ENCODE measurements around the gene AKAP11. TPM values are rescaled to one million over a fixed set of nuclear protein-coding genes. Genes with fewer than 3 reads are reported as not detected.

Gene AKAP11
- total and polyA plus RNA-seq, 2 of the 13 experiments (the other 11 are each of a cell fraction or from before 2014, with no cell fraction given), result 7.2 to 9.8 TPM

DNA sequence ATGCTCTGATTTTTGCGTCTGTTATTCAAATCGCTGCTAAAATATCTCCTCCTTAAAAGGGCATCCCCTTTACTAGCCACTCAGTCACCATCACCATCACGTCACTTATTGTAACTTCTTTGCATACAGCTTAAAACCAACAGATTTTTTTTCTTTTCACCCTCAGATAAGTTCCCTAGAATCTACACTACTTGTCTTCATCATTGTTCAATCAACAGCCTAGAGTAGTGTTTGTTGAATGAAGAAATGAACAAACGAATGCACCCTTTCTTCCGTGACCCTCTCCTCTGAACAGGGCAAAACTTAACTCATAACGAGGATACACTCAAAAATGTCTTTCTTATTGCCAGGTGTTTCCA lies 1.1 kb upstream of the AKAP11 start (continued):
- no peak for TF ChIP-seq CHD2 (IDR thresholded peaks at IDR 0.05; ENCODE audit: low read depth, low read length)
- TF ChIP-seq ZSCAN29 (CRISPR knock-in tag; conservative IDR thresholded peaks at IDR 0.05), result no peak
- no peak for TF ChIP-seq HNRNPK (IDR thresholded peaks at IDR 0.05; ENCODE audit: low read depth, low read length, poor library complexity, severe bottlenecking)
- no peak for TF ChIP-seq TARDBP (CRISPR knock-in tag; IDR thresholded peaks at IDR 0.05)
- TF ChIP-seq, protein P1, sequence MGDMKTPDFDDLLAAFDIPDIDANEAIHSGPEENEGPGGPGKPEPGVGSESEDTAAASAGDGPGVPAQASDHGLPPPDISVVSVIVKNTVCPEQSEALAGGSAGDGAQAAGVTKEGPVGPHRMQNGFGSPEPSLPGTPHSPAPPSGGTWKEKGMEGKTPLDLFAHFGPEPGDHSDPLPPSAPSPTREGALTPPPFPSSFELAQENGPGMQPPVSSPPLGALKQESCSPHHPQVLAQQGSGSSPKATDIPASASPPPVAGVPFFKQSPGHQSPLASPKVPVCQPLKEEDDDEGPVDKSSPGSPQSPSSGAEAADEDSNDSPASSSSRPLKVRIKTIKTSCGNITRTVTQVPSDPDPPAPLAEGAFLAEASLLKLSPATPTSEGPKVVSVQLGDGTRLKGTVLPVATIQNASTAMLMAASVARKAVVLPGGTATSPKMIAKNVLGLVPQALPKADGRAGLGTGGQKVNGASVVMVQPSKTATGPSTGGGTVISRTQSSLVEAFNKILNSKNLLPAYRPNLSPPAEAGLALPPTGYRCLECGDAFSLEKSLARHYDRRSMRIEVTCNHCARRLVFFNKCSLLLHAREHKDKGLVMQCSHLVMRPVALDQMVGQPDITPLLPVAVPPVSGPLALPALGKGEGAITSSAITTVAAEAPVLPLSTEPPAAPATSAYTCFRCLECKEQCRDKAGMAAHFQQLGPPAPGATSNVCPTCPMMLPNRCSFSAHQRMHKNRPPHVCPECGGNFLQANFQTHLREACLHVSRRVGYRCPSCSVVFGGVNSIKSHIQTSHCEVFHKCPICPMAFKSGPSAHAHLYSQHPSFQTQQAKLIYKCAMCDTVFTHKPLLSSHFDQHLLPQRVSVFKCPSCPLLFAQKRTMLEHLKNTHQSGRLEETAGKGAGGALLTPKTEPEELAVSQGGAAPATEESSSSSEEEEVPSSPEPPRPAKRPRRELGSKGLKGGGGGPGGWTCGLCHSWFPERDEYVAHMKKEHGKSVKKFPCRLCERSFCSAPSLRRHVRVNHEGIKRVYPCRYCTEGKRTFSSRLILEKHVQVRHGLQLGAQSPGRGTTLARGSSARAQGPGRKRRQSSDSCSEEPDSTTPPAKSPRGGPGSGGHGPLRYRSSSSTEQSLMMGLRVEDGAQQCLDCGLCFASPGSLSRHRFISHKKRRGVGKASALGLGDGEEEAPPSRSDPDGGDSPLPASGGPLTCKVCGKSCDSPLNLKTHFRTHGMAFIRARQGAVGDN (CRISPR knock-in tag; IDR thresholded peaks at IDR 0.05), result no peak

DNA sequence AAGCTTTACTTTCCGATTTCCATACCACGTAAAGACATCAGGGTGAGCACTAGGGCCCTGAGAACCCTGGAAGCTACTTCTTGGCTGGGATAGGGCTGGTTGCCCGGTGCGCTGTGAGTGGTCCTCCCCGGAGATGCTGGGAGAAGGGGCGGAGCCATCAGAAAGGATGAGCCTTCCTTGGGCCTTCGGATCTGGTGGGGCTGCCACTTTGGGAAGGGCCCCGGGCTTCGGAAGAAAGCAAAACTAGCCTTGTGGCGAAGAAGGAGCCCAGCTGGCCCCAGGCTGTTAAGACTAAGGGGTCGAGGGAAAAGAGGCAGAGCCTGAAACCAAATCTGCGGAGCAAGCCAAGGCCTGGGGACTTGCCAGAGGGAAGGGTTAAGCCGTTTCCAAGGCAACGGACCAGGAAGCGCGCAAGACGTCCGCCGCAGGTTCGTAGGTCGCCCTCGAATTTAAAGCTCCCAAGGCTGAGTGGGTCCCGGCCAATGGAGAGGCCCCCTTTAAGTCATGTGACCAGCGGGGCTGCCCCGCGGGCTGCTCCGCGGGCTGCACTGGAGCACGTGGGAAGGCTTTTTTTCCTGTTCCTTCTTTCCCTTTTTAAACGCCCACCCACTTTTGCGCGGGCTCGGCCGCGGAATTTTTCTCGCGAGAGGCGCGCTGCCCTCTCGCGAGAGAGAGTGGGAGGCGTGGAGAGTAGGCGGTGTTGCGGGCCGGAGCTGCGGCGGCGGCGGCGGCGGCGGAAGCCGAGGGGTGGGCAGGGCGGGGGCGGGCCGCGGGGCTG lies 426 bp upstream of the AKAP11 start:
- POLR2A ChIA-PET, result interaction anchor here (1.4 kb wide), 1 partner anchor 12 kb away, joined by 4 read pairs; no protein-coding TSS in a partner anchor
- no peaks in the 10 kb centered on the region for H3K36me3 ChIP-seq (replicated peaks in 1 of 2; ENCODE audit: control insufficient read depth in 1 of 2, insufficient read depth in 2 of 2, low read length in 2 of 2)
- peak; percentile 87 for DNase-seq (ENCODE audit: low spot score)
- H3K4me3 ChIP-seq (replicated peaks in 1 of 3; ENCODE audit: insufficient read depth in 1 of 3, low read depth in 2 of 3, low read length in 3 of 3), result peak overlapping the region; percentile 44 to 91 (median 82); a peak in 5 of 6 replicates
- in situ Hi-C loops (cut with HindIII; ENCODE audit: extremely low pct_ligation_motif_present, low pct_unique_long_range_greater_than_20kb) (no loop called here), intact Hi-C loops (cut with micrococcal nuclease; ENCODE audit: unreplicated experiment) (no loop called here)
- no TSS peak for BruUV-seq (replicated peaks)
- H3K9me3 ChIP-seq (ENCODE audit: low read length), result no peaks in the 10 kb centered on the region
- peak; percentile 44 for FAIRE-seq
- peak overlapping the region; percentile 60 for H3K4me2 ChIP-seq (ENCODE audit: low read depth, low read length)
- no peaks in the 10 kb centered on the region for H4K20me1 ChIP-seq (ENCODE audit: insufficient read depth, low read length)
- peak overlapping the region; percentile 99 for H2AFZ ChIP-seq (ENCODE audit: low read length)
- H3K79me2 ChIP-seq (ENCODE audit: insufficient read depth, low read length), result peaks cover 9% of the 10 kb centered on the region
- H3K4me1 ChIP-seq (ENCODE audit: insufficient read depth, low read length), result peaks cover 27% of the 10 kb centered on the region
- peak overlapping the region; percentile 63 for H3K9ac ChIP-seq (ENCODE audit: insufficient read depth, low read depth, low read length)
- peak overlapping the region; percentile 59 for H3K27ac ChIP-seq (ENCODE audit: extremely low read length, insufficient read depth, low read length)
- ATAC-seq, result peak; percentile 90
- 27% methylated on average over 24 of the region's 57 CpGs for WGBS (ENCODE audit: low lambda C conversion rate)
- CTCF ChIA-PET (ENCODE audit: low intra/inter-chr PET ratio, low total read pairs), result no interaction called here
- H3K27me3 ChIP-seq (ENCODE audit: control insufficient read depth in 1 of 2, insufficient read depth in 2 of 2, low read length in 2 of 2), result no peaks in the 10 kb centered on the region
- no peak for TF ChIP-seq CC2D1A (CRISPR knock-in tag; IDR thresholded peaks at IDR 0.05)
- no peak for TF ChIP-seq HDAC1 (CRISPR knock-in tag; IDR thresholded peaks at IDR 0.05)
- peak; percentile 87 for TF ChIP-seq POGZ (CRISPR knock-in tag; IDR thresholded peaks at IDR 0.05)
- no peak; the same call in 1 of the 2 replicates for TF ChIP-seq PAX8 (CRISPR knock-in tag; IDR thresholded peaks at IDR 0.05; ENCODE audit: borderline replicate concordance)
- peak; percentile 92; the same call in 1 of the 2 replicates for TF ChIP-seq CENPT (CRISPR knock-in tag; IDR thresholded peaks at IDR 0.05; ENCODE audit: low read depth)
- no peak for TF ChIP-seq ZNF282 (IDR thresholded peaks at IDR 0.05; ENCODE audit: partially characterized antibody)
- no peak for TF ChIP-seq ZNF670 (CRISPR knock-in tag; IDR thresholded peaks at IDR 0.05; ENCODE audit: borderline replicate concordance)
- peak; percentile 51; the same call in 1 of the 2 replicates for TF ChIP-seq ARID2 (CRISPR knock-in tag; IDR thresholded peaks at IDR 0.05; ENCODE audit: borderline replicate concordance)
- no peak for TF ChIP-seq RFXAP (CRISPR knock-in tag; IDR thresholded peaks at IDR 0.05; ENCODE audit: borderline replicate concordance)
- TF ChIP-seq, protein P2, sequence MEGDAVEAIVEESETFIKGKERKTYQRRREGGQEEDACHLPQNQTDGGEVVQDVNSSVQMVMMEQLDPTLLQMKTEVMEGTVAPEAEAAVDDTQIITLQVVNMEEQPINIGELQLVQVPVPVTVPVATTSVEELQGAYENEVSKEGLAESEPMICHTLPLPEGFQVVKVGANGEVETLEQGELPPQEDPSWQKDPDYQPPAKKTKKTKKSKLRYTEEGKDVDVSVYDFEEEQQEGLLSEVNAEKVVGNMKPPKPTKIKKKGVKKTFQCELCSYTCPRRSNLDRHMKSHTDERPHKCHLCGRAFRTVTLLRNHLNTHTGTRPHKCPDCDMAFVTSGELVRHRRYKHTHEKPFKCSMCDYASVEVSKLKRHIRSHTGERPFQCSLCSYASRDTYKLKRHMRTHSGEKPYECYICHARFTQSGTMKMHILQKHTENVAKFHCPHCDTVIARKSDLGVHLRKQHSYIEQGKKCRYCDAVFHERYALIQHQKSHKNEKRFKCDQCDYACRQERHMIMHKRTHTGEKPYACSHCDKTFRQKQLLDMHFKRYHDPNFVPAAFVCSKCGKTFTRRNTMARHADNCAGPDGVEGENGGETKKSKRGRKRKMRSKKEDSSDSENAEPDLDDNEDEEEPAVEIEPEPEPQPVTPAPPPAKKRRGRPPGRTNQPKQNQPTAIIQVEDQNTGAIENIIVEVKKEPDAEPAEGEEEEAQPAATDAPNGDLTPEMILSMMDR (CRISPR knock-in tag; IDR thresholded peaks at IDR 0.05), result no peak
- TF ChIP-seq, protein P3, sequence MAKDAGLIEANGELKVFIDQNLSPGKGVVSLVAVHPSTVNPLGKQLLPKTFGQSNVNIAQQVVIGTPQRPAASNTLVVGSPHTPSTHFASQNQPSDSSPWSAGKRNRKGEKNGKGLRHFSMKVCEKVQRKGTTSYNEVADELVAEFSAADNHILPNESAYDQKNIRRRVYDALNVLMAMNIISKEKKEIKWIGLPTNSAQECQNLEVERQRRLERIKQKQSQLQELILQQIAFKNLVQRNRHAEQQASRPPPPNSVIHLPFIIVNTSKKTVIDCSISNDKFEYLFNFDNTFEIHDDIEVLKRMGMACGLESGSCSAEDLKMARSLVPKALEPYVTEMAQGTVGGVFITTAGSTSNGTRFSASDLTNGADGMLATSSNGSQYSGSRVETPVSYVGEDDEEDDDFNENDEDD (CRISPR knock-in tag; IDR thresholded peaks at IDR 0.05; ENCODE audit: borderline replicate concordance), result peak; percentile 98
